ENCODE results near the gene C13orf42. TPM values are rescaled to one million over a fixed set of nuclear protein-coding genes. Genes with fewer than 3 reads are reported as not detected.

Gene C13orf42
- total and polyA plus RNA-seq, 2 experiments from 2014 or later, result 9.4 to 96.5 TPM

DNA sequence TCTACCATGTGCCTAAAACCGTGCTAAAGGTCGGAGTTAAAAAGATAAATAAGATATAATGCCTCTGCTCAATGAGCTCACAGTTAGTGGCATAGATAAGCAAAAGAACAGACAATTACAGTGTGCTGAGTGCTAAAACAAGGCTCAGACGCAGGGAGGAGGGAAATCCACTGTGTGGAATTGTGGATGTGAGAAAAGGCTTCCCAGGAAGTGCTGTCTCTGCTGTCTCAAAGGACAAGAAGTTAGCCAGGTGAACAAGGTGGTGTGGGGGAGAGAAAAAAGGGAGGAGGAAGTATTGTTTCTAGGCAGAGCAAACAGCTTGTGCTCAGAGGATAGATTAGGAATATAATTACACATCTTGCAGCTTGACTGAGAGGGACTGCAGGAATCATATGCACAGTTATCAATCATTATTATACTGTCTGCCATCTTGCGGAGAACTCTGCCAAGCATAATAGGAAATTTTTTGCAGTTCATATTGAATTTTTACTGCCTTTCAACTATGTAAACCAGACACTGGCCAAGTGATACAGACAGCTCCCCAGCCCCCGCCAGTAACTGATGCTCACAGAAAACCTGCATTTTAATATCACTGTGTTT, 9.3 kb downstream of the C13orf42 start:
- H3K27me3 Mint-ChIP-seq (ENCODE audit: insufficient read depth, low read depth, poor library complexity), result no peaks in the 10 kb centered on the region
- Histone ChIP-seq H3K9me2 (ENCODE audit: insufficient read depth) (no peaks in the 10 kb centered on the region), H3K4me3 (no peak overlapping the region), H3K27me3 (ENCODE audit: insufficient read depth) (no peaks in the 10 kb centered on the region), H3F3A (replicated peaks; ENCODE audit: low read depth) (no peaks in the 10 kb centered on the region), H3K4me1 (ENCODE audit: insufficient read depth) (peaks cover 15% of the 10 kb centered on the region; the same call in 1 of the 2 replicates), H3K36me3 (ENCODE audit: insufficient read depth) (no peaks in the 10 kb centered on the region), H3K79me2 (replicated peaks; ENCODE audit: insufficient read depth) (no peaks in the 10 kb centered on the region), H2AFZ (no peak overlapping the region), H4K20me1 (replicated peaks; ENCODE audit: insufficient read depth) (no peaks in the 10 kb centered on the region), H3K4me2 (no peak overlapping the region), H3K27ac (ENCODE audit: low read depth) (no peak overlapping the region)
- no peak overlapping the region for H3K27ac Mint-ChIP-seq
- TF ChIP-seq ZNF331 (CRISPR knock-in tag; IDR thresholded peaks at IDR 0.05; ENCODE audit: low read depth) (no peak), EZH2 (IDR thresholded peaks at IDR 0.05; ENCODE audit: low read depth, unreplicated experiment) (no peak), POLR2AphosphoS5 (IDR thresholded peaks at IDR 0.05; ENCODE audit: low read depth) (no peak), EZH2phosphoT487 (IDR thresholded peaks at IDR 0.05; ENCODE audit: unreplicated experiment) (no peak), STAT1 (IDR thresholded peaks at IDR 0.05; ENCODE audit: unreplicated experiment) (no peak), ZNF114 (CRISPR knock-in tag; IDR thresholded peaks at IDR 0.05) (no peak), NANOG (IDR thresholded peaks at IDR 0.05; ENCODE audit: borderline replicate concordance) (no peak), JUNB (IDR thresholded peaks at IDR 0.05; ENCODE audit: unreplicated experiment) (no peak), CREB1 (CRISPR knock-in tag; IDR thresholded peaks at IDR 0.05; ENCODE audit: low read depth) (no peak)
- TF ChIP-seq, protein P1, sequence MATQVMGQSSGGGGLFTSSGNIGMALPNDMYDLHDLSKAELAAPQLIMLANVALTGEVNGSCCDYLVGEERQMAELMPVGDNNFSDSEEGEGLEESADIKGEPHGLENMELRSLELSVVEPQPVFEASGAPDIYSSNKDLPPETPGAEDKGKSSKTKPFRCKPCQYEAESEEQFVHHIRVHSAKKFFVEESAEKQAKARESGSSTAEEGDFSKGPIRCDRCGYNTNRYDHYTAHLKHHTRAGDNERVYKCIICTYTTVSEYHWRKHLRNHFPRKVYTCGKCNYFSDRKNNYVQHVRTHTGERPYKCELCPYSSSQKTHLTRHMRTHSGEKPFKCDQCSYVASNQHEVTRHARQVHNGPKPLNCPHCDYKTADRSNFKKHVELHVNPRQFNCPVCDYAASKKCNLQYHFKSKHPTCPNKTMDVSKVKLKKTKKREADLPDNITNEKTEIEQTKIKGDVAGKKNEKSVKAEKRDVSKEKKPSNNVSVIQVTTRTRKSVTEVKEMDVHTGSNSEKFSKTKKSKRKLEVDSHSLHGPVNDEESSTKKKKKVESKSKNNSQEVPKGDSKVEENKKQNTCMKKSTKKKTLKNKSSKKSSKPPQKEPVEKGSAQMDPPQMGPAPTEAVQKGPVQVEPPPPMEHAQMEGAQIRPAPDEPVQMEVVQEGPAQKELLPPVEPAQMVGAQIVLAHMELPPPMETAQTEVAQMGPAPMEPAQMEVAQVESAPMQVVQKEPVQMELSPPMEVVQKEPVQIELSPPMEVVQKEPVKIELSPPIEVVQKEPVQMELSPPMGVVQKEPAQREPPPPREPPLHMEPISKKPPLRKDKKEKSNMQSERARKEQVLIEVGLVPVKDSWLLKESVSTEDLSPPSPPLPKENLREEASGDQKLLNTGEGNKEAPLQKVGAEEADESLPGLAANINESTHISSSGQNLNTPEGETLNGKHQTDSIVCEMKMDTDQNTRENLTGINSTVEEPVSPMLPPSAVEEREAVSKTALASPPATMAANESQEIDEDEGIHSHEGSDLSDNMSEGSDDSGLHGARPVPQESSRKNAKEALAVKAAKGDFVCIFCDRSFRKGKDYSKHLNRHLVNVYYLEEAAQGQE (IDR thresholded peaks at IDR 0.05; ENCODE audit: unreplicated experiment), result no peak
- TF ChIP-seq, protein P2, sequence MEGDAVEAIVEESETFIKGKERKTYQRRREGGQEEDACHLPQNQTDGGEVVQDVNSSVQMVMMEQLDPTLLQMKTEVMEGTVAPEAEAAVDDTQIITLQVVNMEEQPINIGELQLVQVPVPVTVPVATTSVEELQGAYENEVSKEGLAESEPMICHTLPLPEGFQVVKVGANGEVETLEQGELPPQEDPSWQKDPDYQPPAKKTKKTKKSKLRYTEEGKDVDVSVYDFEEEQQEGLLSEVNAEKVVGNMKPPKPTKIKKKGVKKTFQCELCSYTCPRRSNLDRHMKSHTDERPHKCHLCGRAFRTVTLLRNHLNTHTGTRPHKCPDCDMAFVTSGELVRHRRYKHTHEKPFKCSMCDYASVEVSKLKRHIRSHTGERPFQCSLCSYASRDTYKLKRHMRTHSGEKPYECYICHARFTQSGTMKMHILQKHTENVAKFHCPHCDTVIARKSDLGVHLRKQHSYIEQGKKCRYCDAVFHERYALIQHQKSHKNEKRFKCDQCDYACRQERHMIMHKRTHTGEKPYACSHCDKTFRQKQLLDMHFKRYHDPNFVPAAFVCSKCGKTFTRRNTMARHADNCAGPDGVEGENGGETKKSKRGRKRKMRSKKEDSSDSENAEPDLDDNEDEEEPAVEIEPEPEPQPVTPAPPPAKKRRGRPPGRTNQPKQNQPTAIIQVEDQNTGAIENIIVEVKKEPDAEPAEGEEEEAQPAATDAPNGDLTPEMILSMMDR (conservative IDR thresholded peaks at IDR 0.05; ENCODE audit: low read depth in 2 of 2), result no peak
- TF ChIP-seq, protein P3, sequence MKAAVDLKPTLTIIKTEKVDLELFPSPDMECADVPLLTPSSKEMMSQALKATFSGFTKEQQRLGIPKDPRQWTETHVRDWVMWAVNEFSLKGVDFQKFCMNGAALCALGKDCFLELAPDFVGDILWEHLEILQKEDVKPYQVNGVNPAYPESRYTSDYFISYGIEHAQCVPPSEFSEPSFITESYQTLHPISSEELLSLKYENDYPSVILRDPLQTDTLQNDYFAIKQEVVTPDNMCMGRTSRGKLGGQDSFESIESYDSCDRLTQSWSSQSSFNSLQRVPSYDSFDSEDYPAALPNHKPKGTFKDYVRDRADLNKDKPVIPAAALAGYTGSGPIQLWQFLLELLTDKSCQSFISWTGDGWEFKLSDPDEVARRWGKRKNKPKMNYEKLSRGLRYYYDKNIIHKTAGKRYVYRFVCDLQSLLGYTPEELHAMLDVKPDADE (IDR thresholded peaks at IDR 0.05), result no peak
- TF ChIP-seq, protein P4, sequence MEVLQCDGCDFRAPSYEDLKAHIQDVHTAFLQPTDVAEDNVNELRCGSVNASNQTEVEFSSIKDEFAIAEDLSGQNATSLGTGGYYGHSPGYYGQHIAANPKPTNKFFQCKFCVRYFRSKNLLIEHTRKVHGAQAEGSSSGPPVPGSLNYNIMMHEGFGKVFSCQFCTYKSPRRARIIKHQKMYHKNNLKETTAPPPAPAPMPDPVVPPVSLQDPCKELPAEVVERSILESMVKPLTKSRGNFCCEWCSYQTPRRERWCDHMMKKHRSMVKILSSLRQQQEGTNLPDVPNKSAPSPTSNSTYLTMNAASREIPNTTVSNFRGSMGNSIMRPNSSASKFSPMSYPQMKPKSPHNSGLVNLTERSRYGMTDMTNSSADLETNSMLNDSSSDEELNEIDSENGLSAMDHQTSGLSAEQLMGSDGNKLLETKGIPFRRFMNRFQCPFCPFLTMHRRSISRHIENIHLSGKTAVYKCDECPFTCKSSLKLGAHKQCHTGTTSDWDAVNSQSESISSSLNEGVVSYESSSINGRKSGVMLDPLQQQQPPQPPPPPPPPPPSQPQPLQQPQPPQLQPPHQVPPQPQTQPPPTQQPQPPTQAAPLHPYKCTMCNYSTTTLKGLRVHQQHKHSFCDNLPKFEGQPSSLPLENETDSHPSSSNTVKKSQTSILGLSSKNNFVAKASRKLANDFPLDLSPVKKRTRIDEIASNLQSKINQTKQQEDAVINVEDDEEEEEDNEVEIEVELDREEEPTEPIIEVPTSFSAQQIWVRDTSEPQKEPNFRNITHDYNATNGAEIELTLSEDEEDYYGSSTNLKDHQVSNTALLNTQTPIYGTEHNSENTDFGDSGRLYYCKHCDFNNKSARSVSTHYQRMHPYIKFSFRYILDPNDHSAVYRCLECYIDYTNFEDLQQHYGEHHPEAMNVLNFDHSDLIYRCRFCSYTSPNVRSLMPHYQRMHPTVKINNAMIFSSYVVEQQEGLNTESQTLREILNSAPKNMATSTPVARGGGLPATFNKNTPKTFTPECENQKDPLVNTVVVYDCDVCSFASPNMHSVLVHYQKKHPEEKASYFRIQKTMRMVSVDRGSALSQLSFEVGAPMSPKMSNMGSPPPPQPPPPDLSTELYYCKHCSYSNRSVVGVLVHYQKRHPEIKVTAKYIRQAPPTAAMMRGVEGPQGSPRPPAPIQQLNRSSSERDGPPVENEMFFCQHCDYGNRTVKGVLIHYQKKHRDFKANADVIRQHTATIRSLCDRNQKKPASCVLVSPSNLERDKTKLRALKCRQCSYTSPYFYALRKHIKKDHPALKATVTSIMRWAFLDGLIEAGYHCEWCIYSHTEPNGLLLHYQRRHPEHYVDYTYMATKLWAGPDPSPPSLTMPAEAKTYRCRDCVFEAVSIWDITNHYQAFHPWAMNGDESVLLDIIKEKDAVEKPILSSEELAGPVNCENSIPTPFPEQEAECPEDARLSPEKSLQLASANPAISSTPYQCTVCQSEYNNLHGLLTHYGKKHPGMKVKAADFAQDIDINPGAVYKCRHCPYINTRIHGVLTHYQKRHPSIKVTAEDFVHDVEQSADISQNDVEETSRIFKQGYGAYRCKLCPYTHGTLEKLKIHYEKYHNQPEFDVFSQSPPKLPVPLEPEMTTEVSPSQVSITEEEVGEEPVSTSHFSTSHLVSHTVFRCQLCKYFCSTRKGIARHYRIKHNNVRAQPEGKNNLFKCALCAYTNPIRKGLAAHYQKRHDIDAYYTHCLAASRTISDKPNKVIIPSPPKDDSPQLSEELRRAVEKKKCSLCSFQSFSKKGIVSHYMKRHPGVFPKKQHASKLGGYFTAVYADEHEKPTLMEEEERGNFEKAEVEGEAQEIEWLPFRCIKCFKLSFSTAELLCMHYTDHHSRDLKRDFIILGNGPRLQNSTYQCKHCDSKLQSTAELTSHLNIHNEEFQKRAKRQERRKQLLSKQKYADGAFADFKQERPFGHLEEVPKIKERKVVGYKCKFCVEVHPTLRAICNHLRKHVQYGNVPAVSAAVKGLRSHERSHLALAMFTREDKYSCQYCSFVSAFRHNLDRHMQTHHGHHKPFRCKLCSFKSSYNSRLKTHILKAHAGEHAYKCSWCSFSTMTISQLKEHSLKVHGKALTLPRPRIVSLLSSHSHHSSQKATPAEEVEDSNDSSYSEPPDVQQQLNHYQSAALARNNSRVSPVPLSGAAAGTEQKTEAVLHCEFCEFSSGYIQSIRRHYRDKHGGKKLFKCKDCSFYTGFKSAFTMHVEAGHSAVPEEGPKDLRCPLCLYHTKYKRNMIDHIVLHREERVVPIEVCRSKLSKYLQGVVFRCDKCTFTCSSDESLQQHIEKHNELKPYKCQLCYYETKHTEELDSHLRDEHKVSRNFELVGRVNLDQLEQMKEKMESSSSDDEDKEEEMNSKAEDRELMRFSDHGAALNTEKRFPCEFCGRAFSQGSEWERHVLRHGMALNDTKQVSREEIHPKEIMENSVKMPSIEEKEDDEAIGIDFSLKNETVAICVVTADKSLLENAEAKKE (CRISPR knock-in tag; IDR thresholded peaks at IDR 0.05), result no peak
- no peak for DNase-seq (ENCODE audit: low spot score)
- ATAC-seq, result no peak
- H3K36me3 Mint-ChIP-seq (ENCODE audit: low read depth), result peaks cover 3% of the 10 kb centered on the region; the same call in 1 of the 3 replicates
- H3K4me1 Mint-ChIP-seq, result peaks cover 24% of the 10 kb centered on the region
- H3K9me3 Mint-ChIP-seq, result no peaks in the 10 kb centered on the region
- no peak overlapping the region for H3K4me3 Mint-ChIP-seq

All from GM23338 (cell line).